ENCODE results near the gene MS4A6E. TPM values are rescaled to one million over a fixed set of nuclear protein-coding genes. Genes with fewer than 3 reads are reported as not detected.
A peak's percentile ranks its signal among the peaks of the same experiment; 100 is the strongest.
"Not testable (repeated sequence)": the region's sequence is repeated elsewhere in the genome, so short reads cannot be mapped to it uniquely, and the experiment has no call there.

Gene MS4A6E
- total RNA-seq, 1 donor from 2014 or later: not detected

DNA sequence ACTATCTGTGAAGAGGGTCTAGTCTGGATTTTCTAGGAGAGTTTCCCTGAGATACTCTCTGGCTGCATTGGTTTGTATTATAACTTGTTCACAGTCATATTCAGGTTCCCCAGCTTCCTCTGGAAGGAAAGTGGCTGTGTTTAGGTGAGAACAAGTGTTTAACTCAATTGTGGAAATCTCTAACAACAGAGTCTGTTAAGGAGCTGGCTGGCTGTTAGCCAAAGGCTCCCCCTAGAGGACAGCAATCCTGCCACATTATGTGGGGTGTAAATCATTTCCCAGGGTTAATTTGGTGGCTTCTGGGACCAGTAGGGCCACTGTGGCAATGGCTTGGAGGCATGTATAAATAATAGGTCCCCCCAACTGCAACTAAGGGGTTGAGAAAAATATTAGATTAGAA, 18.4 kb downstream of the MS4A6E start:
- H3K36me3 Mint-ChIP-seq (ENCODE audit: low read depth): no peaks in the 10 kb centered on the region
- no peak for DNase-seq (ENCODE audit: low spot score)
- intact Hi-C loops (cut with micrococcal nuclease): no loop called here
- H3K9me3 Mint-ChIP-seq: no peaks in the 10 kb centered on the region
- H3K4me1 Mint-ChIP-seq (ENCODE audit: low read depth): no peaks in the 10 kb centered on the region
- H3K27me3 Mint-ChIP-seq (ENCODE audit: insufficient read depth): peaks cover 6% of the 10 kb centered on the region
- H3K27ac Mint-ChIP-seq: no peak overlapping the region
- H3K4me3 Mint-ChIP-seq: no peak overlapping the region

DNA sequence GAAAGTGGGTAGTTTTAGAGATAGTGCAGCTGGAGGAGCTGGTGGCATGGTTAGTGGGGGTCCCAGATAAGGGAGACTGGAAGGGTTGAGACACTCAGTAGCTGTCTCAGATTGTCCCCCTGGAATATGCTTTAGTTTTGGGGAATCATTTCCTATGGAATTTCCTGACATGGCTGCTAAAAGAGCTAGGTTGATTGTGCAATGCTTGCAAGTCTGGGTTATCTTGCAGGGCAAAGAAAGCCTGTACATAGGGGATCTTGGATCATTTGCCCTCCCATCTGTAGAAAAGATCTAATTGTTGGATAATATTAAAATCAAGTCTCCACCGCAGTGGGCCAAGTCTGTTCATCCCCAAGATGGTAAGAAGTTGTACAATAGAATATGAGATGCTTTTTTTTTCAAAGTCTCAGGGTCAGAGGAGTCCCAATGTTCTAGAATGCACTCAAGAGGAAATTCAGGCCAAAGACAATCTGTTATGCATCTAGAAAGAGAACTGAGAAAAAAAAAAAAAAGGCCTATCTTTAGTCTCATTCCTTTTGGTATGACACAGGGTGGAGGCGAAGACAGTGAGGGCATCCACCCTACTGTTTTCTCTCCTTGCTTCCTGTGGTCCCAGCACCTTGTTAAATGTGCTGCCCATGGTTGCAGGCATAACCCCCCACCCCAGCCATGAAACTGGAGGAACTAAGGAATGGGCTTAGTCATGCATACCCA, 20.2 kb downstream of the MS4A6E start:
- intact Hi-C loops (cut with micrococcal nuclease): no loop called here
- Mint-ChIP-seq H3K9me3 (no peaks in the 10 kb centered on the region), H3K36me3 (ENCODE audit: low read depth) (no peaks in the 10 kb centered on the region), H3K4me1 (ENCODE audit: low read depth) (no peaks in the 10 kb centered on the region), H3K4me3 (no peak overlapping the region), H3K27me3 (ENCODE audit: insufficient read depth) (peaks cover 4% of the 10 kb centered on the region), H3K27ac (no peak overlapping the region)
- no peak for DNase-seq (ENCODE audit: low spot score)

DNA sequence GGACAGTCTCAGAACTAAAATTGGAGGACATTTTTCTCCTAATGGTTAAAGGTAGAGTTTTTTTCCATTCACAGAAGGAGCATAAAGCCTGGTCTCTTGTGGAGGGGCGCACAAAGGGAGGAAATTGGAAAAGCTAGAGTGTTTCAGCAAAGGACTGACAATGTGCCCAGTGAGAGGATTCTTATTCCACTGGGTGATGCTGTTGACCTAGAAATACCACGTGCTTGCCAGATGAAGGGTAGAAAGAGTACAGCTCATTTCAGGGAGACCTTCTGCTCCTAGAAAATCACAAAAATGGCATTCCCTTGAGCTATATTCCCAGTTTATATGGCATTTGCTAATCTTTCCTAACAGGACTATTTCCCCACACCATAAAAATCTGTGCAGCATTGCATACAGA, 21.1 kb downstream of the MS4A6E start:
- Mint-ChIP-seq H3K9me3 (no peaks in the 10 kb centered on the region), H3K4me1 (ENCODE audit: low read depth) (no peaks in the 10 kb centered on the region), H3K27me3 (ENCODE audit: insufficient read depth) (peaks cover 4% of the 10 kb centered on the region), H3K4me3 (no peak overlapping the region), H3K36me3 (ENCODE audit: low read depth) (no peaks in the 10 kb centered on the region), H3K27ac (no peak overlapping the region)
- intact Hi-C loops (cut with micrococcal nuclease): no loop called here
- DNase-seq (ENCODE audit: low spot score): no peak

DNA sequence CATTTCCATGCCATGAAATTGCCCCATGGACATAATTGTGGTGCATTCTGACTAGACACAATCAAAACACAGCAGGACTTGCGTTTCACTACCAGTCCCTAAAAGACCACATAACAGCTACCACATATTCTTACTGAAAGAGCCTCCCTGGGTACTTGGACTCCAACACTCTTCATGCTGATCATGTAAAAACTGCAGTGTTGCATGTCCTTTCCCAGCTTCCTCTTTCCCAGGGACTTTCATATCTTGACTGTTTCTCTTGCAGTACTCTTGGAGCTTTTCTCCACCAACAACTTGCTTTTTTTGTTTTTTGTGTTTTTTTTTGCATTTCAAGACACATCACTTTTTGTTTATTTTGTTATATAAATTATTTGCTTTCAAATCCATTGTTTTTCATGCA, 22.9 kb downstream of the MS4A6E start:
- no peak for DNase-seq (ENCODE audit: low spot score)
- Mint-ChIP-seq H3K9me3 (no peaks in the 10 kb centered on the region), H3K27me3 (ENCODE audit: insufficient read depth) (peaks cover 4% of the 10 kb centered on the region), H3K27ac (no peak overlapping the region), H3K4me1 (ENCODE audit: low read depth) (no peaks in the 10 kb centered on the region), H3K36me3 (ENCODE audit: low read depth) (no peaks in the 10 kb centered on the region), H3K4me3 (no peak overlapping the region)
- intact Hi-C loops (cut with micrococcal nuclease): no loop called here

DNA sequence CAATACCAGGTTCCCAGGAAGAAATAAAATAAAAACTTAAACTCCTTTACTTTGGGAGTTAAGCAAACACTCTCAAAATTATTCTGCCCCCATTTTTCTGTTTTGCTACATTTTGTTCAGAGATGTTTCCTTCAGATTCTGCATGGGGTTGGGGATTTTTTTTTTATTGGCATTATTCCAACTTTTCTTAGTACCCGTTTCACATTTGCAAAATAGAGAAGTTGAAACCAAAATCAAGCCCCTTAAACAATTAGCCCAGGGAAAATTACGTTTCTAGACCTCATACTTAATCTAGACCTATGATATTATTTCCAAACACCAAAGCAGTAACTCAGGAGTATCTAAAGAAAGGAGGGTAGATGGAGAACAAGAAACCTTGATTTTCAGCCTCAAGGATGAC, 30.7 kb downstream of the MS4A6E start:
- no peaks in the 10 kb centered on the region for H3K9me3 Mint-ChIP-seq
- no peak for DNase-seq (ENCODE audit: low spot score)
- no peaks in the 10 kb centered on the region for H3K4me1 Mint-ChIP-seq (ENCODE audit: low read depth)
- H3K36me3 Mint-ChIP-seq (ENCODE audit: low read depth): no peaks in the 10 kb centered on the region
- no peak overlapping the region for H3K4me3 Mint-ChIP-seq
- intact Hi-C loops (cut with micrococcal nuclease): no loop called here
- H3K27ac Mint-ChIP-seq: no peak overlapping the region
- no peaks in the 10 kb centered on the region for H3K27me3 Mint-ChIP-seq (ENCODE audit: insufficient read depth)

DNA sequence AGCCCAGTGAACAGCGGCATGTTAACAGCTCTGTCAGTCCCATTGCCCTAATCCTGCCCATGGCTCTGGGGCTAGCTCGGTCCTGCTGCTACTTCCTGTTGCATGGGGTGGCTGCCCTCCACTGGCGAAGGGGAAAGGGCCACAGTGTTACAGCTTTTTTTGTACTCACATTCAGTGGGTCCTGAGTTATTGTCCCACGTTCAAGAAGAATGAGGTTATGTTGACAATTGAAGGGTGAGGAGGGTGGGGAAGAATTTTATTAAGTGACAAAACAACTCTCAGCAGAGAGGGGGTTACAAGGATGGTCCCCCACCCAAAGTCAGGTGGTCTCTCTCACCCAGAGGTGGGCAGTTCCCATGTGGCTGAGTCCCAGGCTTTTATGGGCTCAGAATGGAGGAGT, 33.6 kb downstream of the MS4A6E start:
- intact Hi-C loops (cut with micrococcal nuclease): no loop called here
- Mint-ChIP-seq H3K27ac (no peak overlapping the region), H3K27me3 (ENCODE audit: insufficient read depth) (peaks cover 2% of the 10 kb centered on the region), H3K4me1 (ENCODE audit: low read depth) (no peaks in the 10 kb centered on the region), H3K36me3 (ENCODE audit: low read depth) (no peaks in the 10 kb centered on the region), H3K9me3 (no peaks in the 10 kb centered on the region), H3K4me3 (no peak overlapping the region)
- no peak for DNase-seq (ENCODE audit: low spot score)

DNA sequence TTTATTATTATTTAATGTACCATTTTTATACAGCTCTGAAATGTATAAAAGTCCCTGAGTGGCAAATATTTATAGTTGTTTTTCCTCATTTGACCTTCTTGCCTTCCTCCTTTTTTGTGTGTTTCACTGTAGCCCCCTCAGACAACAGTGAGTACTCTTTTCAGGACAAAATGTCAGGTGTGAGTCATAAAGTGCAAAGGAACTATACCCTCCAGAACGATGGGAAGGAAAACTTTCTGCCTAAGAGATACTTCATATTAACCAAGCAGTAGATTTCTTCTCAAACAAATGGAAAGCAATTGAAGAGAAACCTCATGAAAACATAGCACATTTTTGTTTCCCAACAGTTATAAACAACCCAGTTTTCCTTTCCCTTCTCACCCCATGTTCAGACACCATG, 35.2 kb downstream of the MS4A6E start:
- no peaks in the 10 kb centered on the region for H3K4me1 Mint-ChIP-seq (ENCODE audit: low read depth)
- no peak overlapping the region for H3K4me3 Mint-ChIP-seq
- no peak overlapping the region for H3K27ac Mint-ChIP-seq
- H3K27me3 Mint-ChIP-seq (ENCODE audit: insufficient read depth): peaks cover 2% of the 10 kb centered on the region
- intact Hi-C loops (cut with micrococcal nuclease): no loop called here
- DNase-seq (ENCODE audit: low spot score): no peak
- no peaks in the 10 kb centered on the region for H3K36me3 Mint-ChIP-seq (ENCODE audit: low read depth)
- no peaks in the 10 kb centered on the region for H3K9me3 Mint-ChIP-seq

DNA sequence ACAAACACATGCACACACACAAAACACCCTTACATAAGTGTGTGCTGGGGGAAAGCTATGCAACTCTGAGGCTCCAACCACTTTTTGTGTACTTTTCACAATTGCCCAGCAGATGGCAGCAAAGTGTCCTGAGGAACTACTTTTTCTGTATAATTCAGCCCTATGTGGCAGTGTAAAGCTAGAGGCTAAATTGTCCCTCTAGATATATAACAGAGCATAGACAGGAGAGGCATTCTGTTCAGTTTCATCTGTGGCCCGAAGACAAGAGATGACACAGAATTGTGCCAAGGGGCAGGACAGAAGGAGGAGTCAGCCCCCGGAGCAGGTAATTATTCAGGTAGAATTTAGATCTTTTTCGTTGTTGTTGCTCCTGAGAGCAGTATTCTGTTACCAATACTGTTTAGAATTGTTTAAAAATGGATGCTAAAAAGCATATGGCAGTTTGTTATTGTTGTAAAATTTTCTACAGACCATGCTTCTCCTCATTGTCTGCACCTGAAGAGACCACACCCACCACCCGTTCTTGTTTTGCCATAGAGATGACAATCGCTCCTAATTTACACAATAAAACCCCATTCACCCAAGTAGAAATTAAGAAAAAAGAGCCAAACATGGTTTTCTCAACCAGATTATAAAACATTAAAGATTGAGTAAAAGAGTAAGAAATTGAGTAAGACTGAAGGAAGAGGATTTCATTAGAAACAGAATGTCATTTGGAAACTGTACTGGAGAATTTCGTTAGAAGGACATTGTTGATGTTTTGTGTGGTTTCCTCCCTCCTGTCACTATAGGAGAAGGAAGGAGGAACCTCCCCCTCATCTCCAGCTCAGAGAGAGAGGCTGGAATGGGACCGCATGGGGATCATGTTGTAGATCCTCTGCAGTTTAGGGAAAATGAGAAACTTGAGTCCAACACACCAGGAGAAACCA, 36.8 kb downstream of the MS4A6E start:
- intact Hi-C loops (cut with micrococcal nuclease): loop anchor here (1.0 kb wide), 2 partner anchors 122 to 254 kb away; no protein-coding TSS in a partner anchor

DNA sequence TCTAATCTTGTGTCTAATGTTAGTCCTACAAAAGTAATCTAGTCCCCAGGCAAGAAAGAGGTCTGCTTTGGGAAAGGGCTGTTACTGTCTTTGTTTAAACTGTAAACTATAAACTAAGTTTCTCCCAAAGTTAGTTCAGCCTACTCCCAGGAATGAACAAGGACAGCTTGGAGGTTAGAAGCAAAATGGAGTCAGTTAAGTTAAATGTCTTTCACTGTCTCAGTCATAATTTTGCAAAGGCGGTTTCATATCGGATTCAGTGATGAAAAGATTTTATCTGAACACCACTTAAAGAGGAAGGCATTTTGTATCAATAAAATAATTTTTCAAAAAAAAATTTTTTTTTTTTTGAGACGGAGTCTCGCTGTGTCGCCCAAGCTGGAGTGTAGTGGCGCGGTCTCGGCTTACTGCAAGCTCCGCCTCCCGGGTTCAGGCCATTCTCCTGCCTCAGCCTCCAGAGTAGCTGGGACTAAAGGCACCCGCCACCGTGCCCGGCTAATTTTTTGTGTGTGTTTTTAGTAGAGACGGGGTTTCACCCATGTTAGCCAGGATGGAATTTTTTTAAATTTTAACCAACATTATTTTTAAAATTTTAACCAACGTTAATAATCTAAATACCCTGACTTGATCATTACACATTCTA, 39.3 kb downstream of the MS4A6E start:
- DNase-seq (ENCODE audit: low spot score); H3K36me3 Mint-ChIP-seq (ENCODE audit: low read depth); H3K27me3 Mint-ChIP-seq (ENCODE audit: insufficient read depth); H3K4me1 Mint-ChIP-seq (ENCODE audit: low read depth); H3K27ac Mint-ChIP-seq; intact Hi-C loops (cut with micrococcal nuclease); H3K4me3 Mint-ChIP-seq; H3K9me3 Mint-ChIP-seq: not testable (repeated sequence)

More for the DNA sequence above, 36.8 kb downstream of the MS4A6E start:
- H3K4me1 Mint-ChIP-seq (ENCODE audit: low read depth): no peaks in the 10 kb centered on the region
- H3K36me3 Mint-ChIP-seq (ENCODE audit: low read depth): no peaks in the 10 kb centered on the region
- peaks cover 2% of the 10 kb centered on the region for H3K27me3 Mint-ChIP-seq (ENCODE audit: insufficient read depth)
- peak; percentile 40 for DNase-seq (ENCODE audit: low spot score)
- no peak overlapping the region for H3K27ac Mint-ChIP-seq
- no peak overlapping the region for H3K4me3 Mint-ChIP-seq
- H3K9me3 Mint-ChIP-seq: no peaks in the 10 kb centered on the region

DNA sequence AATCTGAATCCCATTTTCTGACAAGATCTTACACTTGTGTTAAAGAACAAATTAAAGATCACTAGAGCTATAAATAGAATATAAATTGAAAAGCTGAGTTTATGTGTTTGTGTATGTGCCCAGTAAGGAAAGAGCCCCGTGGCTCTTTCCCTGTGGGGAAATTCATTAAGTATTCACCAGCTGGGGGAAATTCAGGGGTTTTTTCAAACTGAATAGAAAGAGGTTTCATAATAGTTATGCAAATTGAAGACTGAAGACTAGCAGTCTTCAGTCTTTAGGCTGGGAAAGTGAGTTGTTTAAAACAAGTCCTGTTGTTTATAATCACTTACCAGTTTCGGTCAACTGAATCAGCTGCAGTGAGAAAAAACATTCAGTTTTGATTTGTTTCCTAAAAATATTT, 40.0 kb downstream of the MS4A6E start:
- no peak for DNase-seq (ENCODE audit: low spot score)
- intact Hi-C loops (cut with micrococcal nuclease): no loop called here
- Mint-ChIP-seq H3K9me3 (no peaks in the 10 kb centered on the region), H3K36me3 (ENCODE audit: low read depth) (no peaks in the 10 kb centered on the region), H3K4me3 (no peak overlapping the region), H3K27me3 (ENCODE audit: insufficient read depth) (peaks cover 2% of the 10 kb centered on the region), H3K27ac (no peak overlapping the region), H3K4me1 (ENCODE audit: low read depth) (no peaks in the 10 kb centered on the region)

DNA sequence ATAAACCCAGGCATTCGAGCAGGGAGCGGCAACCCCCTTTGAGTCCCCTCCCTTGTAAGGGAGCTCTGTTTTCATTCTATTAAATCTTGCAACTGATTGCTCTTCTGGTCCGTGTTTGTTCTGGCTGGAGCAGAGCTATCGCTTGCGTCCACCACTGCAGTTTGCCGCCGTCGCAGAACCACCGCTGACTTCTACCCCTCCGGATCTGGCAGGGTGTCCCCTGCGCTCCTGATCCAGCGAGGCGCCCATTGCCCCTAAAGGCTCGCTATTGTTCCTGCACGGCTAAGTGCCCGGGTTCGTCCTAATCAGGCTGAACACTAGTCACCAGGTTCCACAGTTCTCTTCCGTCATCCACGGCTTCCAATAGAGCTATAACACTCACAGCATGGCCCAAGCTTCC, 40.8 kb downstream of the MS4A6E start:
- no peak overlapping the region for H3K27ac Mint-ChIP-seq
- H3K27me3 Mint-ChIP-seq (ENCODE audit: insufficient read depth): peaks cover 2% of the 10 kb centered on the region
- DNase-seq (ENCODE audit: low spot score): no peak
- H3K36me3 Mint-ChIP-seq (ENCODE audit: low read depth): no peaks in the 10 kb centered on the region
- H3K9me3 Mint-ChIP-seq: no peaks in the 10 kb centered on the region
- H3K4me1 Mint-ChIP-seq (ENCODE audit: low read depth): no peaks in the 10 kb centered on the region
- intact Hi-C loops (cut with micrococcal nuclease): no loop called here
- H3K4me3 Mint-ChIP-seq: no peak overlapping the region

DNA sequence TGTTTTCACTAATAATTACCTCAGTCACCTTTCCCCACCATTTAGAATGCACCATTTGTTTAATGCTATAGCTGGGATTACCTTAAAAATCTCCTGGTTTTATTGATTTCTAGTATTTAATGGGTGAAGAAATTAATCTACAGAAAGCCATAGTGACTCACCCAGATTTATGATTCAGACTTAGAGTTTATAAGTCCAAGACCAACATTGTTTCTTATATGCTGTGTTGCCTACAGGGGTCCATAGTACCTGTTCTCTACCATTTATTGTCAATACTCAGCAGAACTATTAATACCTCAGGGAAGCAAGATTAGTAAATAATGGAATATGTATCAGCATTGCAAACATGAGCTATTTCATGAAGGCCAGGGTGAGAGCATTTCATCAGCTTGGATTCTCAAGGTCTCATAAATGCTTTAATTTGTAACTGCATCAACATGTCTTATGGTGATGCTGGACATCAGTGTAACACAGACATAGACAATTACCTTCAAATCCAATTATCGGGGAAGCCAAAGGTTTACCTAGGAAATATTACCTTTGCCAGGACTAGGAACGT, 43.3 kb downstream of the MS4A6E start:
- Mint-ChIP-seq H3K4me1 (ENCODE audit: low read depth) (no peaks in the 10 kb centered on the region), H3K36me3 (ENCODE audit: low read depth) (no peaks in the 10 kb centered on the region), H3K27ac (no peak overlapping the region), H3K27me3 (ENCODE audit: insufficient read depth) (no peaks in the 10 kb centered on the region), H3K4me3 (no peak overlapping the region), H3K9me3 (no peaks in the 10 kb centered on the region)
- DNase-seq (ENCODE audit: low spot score): no peak
- intact Hi-C loops (cut with micrococcal nuclease): no loop called here
